K562 (cell line): Measurements from ENCODE around the gene CCDC87. TPM values are rescaled to one million over a fixed set of nuclear protein-coding genes. Genes with fewer than 3 reads are reported as not detected.
A peak's percentile ranks its signal among the peaks of the same experiment; 100 is the strongest.

ENCODE experiments used
- HMGN3 ChIP-seq: IDR thresholded peaks from 2 replicates; pipeline ENCODE4 v1.6.1; 2011; ENCODE audit warnings: borderline replicate concordance, low read depth, mild to moderate bottlenecking, mixed read lengths, low read length; ENCODE audit not compliant: insufficient read length; ENCODE audit errors: extremely low read depth
- JUND ChIP-seq, 2 experiments: IDR thresholded peaks; 2 replicates in 1 of 2; 3 replicates in 1 of 2; pipeline ENCODE4 v1.6.1; 2011; ENCODE audit warnings: borderline replicate concordance in 2 of 2, low read depth in 2 of 2, low read length in 2 of 2, improper control_type of control experiment in 1 of 2, missing biosample characterization in 1 of 2, missing genetic modification characterization in 1 of 2, missing genetic modification reagents in 1 of 2
- SETDB1 ChIP-seq: IDR thresholded peaks from one replicate; pipeline ENCODE4 v1.6.1; 2012; ENCODE audit warnings: low read length, control low read depth, inconsistent platforms
- SRSF1 ChIP-seq: fragments of 200-400 bp; formaldehyde crosslinking; IDR thresholded peaks from 2 replicates; pipeline ENCODE4 v1.6.1; 2017; ENCODE audit warnings: mild to moderate bottlenecking, low read depth, low read length, moderate library complexity
- STAG1 ChIP-seq: sonication (generic); formaldehyde crosslinking; IDR thresholded peaks from 2 replicates; pipeline ENCODE4 v1.5.0; 2020; ENCODE audit warnings: missing genetic modification reagents, borderline replicate concordance
- ZBTB7A ChIP-seq: IDR thresholded peaks from 2 replicates; pipeline ENCODE4 v1.6.1; 2011; ENCODE audit warnings: low read depth, mild to moderate bottlenecking, low read length, moderate library complexity, borderline replicate concordance; ENCODE audit not compliant: control insufficient read depth
- ZNF184 ChIP-seq: sonication (generic); formaldehyde crosslinking; IDR thresholded peaks from 2 replicates; pipeline ENCODE4 v1.5.0; 2020; ENCODE audit warnings: missing genetic modification reagents
- ZNF445 ChIP-seq: fragments of 250-450 bp; sonication (Bioruptor Pico); IDR thresholded peaks from 2 replicates; pipeline ENCODE4 v1.4.0; 2020; ENCODE audit warnings: low read depth, mild to moderate bottlenecking, moderate library complexity
- polyA plus RNA-seq, 8 experiments: library from polyadenylated mRNA; depleted of rRNA in 4 of 8; stranded (reverse) in 5 of 8; unstranded in 3 of 8; fragments of >200 nt; fragmentation: Nextera tagmentation in 2 of 8; fragmentation: Illumina TruSeq in 1 of 8; extraction: Ambion mirVana in 2 of 8; extraction: Trizol in 1 of 8; gene quantifications; 2 replicates each; pipeline versions ENCODE4 v1.2.1 to v1.2.3, GENCODE V29; 2011 to 2014; ENCODE audit warnings: inconsistent platforms in 1 of 8, missing spikeins in 1 of 8
- total RNA-seq, 7 experiments: library from RNA; depleted of rRNA in 6 of 7; stranded (reverse); fragments of >200 nt in 6 of 7; fragmentation: Illumina TruSeq in 2 of 7; extraction: Trizol in 2 of 7; gene quantifications; 2 replicates each; pipeline versions ENCODE4 v1.2.1 to v1.2.3, GENCODE V29; 2011 to 2021; ENCODE audit warnings: low replicate concordance in 1 of 7
- TF ChIP-seq, protein P1 (sequence below), 2 experiments: fragments of 450-650 bp in 1 of 2; IDR thresholded peaks; 2 replicates each; pipeline ENCODE4 v1.6.1; 2011 to 2017; ENCODE audit warnings: low read depth in 2 of 2, antibody characterized with exemption in 1 of 2, borderline replicate concordance in 1 of 2, low read length in 1 of 2, mild to moderate bottlenecking in 1 of 2, mixed read lengths in 1 of 2; ENCODE audit not compliant: control insufficient read depth in 1 of 2
- TF ChIP-seq, protein P2 (sequence below), 2 experiments: fragments of 250-450 bp in 1 of 2; fragments of 450-650 bp in 1 of 2; sonication (Bioruptor Pico) in 1 of 2; IDR thresholded peaks; 2 replicates each; pipeline versions ENCODE4 v1.6.1 to v1.8.0; 2016 to 2021; ENCODE audit warnings: mild to moderate bottlenecking in 2 of 2, moderate library complexity in 2 of 2, missing compliant biosample characterization in 1 of 2, missing genetic modification characterization in 1 of 2
- TF ChIP-seq, protein P3 (sequence below): sonication (generic); formaldehyde crosslinking; IDR thresholded peaks from 2 replicates; pipeline ENCODE4 v1.8.0; 2022; ENCODE audit warnings: missing genetic modification reagents, mild to moderate bottlenecking, borderline replicate concordance
- TF ChIP-seq, protein P4 (sequence below): fragments of 450-650 bp; IDR thresholded peaks from 2 replicates; pipeline ENCODE4 v1.6.1; 2017; ENCODE audit warnings: mild to moderate bottlenecking, moderate library complexity
- TF ChIP-seq, protein P5 (sequence below), 2 experiments: IDR thresholded peaks in 1 of 2; conservative IDR thresholded peaks in 1 of 2; 2 replicates each; pipeline ENCODE4 v1.6.1; 2016; ENCODE audit warnings: low read depth in 2 of 2, mild to moderate bottlenecking in 1 of 2, missing compliant biosample characterization in 1 of 2, missing genetic modification characterization in 1 of 2, moderate library complexity in 1 of 2

CCDC87 gene
- total and polyA plus RNA-seq, 9 of the 15 experiments (the other 6 are each of a cell fraction or from before 2014, with no cell fraction given), result 0.03 to 0.44 (median 0.15) TPM; not detected in 1

DNA sequence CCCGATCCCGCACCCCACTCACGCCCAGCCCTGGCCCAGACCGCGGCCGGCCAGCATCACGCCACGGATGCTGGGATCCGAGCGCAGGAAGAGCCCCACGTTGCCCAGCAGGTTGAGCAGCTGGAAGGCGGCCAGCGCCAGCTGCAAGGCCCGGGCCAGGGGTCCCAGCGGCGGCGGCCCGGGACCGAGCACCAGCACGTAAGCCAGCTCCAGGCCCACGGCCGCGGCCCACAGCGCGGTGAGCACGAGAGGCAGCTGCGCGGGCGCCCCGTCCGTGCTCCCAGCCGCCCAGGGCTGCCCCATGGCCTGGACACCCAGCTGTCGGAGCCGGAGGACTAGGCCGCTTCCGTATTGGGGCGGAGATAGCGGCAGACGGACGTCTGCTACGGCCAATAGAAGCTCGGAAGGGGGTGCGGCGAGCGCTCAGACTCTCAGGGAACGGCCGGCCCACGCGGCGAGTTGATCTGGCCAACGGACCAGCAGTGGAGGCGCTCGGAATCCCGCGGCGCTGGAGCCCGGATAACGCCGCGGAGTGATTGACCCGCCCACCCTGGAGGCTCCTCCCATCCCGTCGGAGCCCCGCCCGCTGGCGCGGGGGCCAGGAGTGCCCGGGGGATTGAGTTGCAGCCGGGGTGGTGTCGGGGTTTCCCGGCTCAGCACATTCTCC, 47.0 kb downstream of the CCDC87 start, which contains the start of gene ZDHHC24 (continued):
- TF ChIP-seq JUND (IDR thresholded peaks at IDR 0.05; ENCODE audit: borderline replicate concordance, low read depth, low read length) (peak; percentile 11; the same call in 1 of the 2 replicates), JUND (tag; IDR thresholded peaks at IDR 0.05; ENCODE audit: borderline replicate concordance, low read depth, low read length) (no peak; the same call in 2 of the 3 replicates), SRSF1 (no peak), STAG1 (CRISPR knock-in tag) (no peak), ZBTB7A (peak; percentile 52; the same call in 1 of the 2 replicates), HMGN3 (peak; percentile 72), ZNF184 (CRISPR knock-in tag) (no peak), SETDB1 (no peak), ZNF445 (CRISPR knock-in tag) (no peak)
- TF ChIP-seq, protein P1, sequence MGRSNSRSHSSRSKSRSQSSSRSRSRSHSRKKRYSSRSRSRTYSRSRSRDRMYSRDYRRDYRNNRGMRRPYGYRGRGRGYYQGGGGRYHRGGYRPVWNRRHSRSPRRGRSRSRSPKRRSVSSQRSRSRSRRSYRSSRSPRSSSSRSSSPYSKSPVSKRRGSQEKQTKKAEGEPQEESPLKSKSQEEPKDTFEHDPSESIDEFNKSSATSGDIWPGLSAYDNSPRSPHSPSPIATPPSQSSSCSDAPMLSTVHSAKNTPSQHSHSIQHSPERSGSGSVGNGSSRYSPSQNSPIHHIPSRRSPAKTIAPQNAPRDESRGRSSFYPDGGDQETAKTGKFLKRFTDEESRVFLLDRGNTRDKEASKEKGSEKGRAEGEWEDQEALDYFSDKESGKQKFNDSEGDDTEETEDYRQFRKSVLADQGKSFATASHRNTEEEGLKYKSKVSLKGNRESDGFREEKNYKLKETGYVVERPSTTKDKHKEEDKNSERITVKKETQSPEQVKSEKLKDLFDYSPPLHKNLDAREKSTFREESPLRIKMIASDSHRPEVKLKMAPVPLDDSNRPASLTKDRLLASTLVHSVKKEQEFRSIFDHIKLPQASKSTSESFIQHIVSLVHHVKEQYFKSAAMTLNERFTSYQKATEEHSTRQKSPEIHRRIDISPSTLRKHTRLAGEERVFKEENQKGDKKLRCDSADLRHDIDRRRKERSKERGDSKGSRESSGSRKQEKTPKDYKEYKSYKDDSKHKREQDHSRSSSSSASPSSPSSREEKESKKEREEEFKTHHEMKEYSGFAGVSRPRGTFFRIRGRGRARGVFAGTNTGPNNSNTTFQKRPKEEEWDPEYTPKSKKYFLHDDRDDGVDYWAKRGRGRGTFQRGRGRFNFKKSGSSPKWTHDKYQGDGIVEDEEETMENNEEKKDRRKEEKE (IDR thresholded peaks at IDR 0.05; ENCODE audit: borderline replicate concordance in 1 of 2, control insufficient read depth in 1 of 2, low read depth in 2 of 2, low read length in 1 of 2), result no peak
- TF ChIP-seq, protein P2, sequence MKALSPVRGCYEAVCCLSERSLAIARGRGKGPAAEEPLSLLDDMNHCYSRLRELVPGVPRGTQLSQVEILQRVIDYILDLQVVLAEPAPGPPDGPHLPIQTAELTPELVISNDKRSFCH (CRISPR knock-in tag; IDR thresholded peaks at IDR 0.05), result no peak
- TF ChIP-seq, protein P2 (tag; IDR thresholded peaks at IDR 0.05), result peak; percentile 73
- TF ChIP-seq, protein P3, sequence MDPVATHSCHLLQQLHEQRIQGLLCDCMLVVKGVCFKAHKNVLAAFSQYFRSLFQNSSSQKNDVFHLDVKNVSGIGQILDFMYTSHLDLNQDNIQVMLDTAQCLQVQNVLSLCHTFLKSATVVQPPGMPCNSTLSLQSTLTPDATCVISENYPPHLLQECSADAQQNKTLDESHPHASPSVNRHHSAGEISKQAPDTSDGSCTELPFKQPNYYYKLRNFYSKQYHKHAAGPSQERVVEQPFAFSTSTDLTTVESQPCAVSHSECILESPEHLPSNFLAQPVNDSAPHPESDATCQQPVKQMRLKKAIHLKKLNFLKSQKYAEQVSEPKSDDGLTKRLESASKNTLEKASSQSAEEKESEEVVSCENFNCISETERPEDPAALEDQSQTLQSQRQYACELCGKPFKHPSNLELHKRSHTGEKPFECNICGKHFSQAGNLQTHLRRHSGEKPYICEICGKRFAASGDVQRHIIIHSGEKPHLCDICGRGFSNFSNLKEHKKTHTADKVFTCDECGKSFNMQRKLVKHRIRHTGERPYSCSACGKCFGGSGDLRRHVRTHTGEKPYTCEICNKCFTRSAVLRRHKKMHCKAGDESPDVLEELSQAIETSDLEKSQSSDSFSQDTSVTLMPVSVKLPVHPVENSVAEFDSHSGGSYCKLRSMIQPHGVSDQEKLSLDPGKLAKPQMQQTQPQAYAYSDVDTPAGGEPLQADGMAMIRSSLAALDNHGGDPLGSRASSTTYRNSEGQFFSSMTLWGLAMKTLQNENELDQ (CRISPR knock-in tag), result no peak
- TF ChIP-seq, protein P4, sequence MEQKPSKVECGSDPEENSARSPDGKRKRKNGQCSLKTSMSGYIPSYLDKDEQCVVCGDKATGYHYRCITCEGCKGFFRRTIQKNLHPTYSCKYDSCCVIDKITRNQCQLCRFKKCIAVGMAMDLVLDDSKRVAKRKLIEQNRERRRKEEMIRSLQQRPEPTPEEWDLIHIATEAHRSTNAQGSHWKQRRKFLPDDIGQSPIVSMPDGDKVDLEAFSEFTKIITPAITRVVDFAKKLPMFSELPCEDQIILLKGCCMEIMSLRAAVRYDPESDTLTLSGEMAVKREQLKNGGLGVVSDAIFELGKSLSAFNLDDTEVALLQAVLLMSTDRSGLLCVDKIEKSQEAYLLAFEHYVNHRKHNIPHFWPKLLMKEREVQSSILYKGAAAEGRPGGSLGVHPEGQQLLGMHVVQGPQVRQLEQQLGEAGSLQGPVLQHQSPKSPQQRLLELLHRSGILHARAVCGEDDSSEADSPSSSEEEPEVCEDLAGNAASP, result no peak
- TF ChIP-seq, protein P5, sequence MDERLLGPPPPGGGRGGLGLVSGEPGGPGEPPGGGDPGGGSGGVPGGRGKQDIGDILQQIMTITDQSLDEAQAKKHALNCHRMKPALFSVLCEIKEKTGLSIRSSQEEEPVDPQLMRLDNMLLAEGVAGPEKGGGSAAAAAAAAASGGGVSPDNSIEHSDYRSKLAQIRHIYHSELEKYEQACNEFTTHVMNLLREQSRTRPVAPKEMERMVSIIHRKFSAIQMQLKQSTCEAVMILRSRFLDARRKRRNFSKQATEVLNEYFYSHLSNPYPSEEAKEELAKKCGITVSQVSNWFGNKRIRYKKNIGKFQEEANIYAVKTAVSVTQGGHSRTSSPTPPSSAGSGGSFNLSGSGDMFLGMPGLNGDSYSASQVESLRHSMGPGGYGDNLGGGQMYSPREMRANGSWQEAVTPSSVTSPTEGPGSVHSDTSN (CRISPR knock-in tag; IDR thresholded peaks at IDR 0.05; ENCODE audit: low read depth), result peak; percentile 74
- TF ChIP-seq, protein P5 (tag; conservative IDR thresholded peaks at IDR 0.05; ENCODE audit: low read depth), result peak; percentile 94
